ENCODE measurements around the gene PHRF1.

Gene PHRF1

DNA sequence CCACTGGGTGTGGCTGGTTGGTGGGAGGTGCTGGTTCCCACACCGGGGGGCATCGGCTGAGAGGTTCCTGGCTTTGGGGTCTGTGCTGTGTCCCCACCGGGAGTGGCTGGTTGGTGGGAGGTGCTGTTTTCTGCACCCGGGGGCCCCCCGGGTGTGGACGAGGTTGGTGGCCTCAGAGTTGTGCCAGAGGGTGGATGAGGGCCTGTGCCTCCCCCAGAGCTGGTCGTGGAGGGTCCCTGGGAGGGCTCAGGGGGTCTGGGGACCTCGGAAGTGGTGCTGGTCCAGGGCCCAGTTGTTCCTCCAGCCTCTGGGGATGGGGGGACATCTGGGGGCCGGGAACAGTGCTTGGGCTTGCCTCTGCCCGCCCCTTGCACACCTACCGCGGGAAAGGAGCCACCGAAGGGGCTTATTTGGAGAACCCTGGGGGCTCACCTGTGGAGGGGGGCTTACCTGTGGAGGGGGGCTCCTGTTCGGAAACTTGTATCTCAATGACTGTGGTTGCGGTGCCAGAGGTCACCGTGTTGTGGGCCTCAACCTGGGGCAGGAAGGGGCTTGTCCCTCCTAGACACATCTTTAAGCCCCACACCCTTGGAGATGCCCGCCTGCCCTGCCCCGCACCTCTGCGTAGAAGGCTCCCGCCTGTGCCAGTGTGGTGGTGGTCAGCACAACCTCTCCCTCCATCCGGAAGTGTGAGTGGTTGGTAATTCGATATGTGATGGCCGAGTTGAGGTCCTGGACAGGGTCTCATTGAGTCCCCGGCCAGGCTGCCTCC lies 42.8 kb downstream of the PHRF1 start:
- DNase-seq (ENCODE audit: low read depth) = no peak
- no peak overlapping the region for H3K4me3 ChIP-seq (ENCODE audit: low read length)
- TF ChIP-seq, protein P1, sequence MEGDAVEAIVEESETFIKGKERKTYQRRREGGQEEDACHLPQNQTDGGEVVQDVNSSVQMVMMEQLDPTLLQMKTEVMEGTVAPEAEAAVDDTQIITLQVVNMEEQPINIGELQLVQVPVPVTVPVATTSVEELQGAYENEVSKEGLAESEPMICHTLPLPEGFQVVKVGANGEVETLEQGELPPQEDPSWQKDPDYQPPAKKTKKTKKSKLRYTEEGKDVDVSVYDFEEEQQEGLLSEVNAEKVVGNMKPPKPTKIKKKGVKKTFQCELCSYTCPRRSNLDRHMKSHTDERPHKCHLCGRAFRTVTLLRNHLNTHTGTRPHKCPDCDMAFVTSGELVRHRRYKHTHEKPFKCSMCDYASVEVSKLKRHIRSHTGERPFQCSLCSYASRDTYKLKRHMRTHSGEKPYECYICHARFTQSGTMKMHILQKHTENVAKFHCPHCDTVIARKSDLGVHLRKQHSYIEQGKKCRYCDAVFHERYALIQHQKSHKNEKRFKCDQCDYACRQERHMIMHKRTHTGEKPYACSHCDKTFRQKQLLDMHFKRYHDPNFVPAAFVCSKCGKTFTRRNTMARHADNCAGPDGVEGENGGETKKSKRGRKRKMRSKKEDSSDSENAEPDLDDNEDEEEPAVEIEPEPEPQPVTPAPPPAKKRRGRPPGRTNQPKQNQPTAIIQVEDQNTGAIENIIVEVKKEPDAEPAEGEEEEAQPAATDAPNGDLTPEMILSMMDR (conservative IDR thresholded peaks at IDR 0.05; ENCODE audit: low read length) = no peak

DNA sequence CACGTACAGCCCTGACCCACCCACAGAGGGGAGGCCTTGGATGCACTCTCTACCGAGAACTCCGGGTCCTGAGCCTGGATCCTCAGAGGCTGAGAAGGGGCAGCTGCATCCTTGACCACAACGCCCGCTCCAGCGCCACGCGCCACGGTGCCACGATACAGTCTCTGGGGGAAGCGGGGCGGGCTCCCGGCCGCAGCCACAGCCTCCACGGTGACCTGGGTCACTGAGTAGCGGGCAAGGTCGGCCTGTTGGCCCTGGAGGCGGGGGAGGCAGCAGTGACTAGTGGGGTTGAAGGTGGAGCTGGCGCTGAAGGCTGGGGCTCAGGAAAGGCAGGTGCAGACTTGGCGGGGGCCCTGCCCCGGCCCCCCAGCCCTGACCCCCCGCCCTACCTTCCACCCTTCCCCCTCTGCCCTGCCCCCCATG lies 43.4 kb downstream of the PHRF1 start:
- no peak for DNase-seq (ENCODE audit: low read depth)
- TF ChIP-seq, protein P1 (conservative IDR thresholded peaks at IDR 0.05; ENCODE audit: low read length) = no peak
- no peak overlapping the region for H3K4me3 ChIP-seq (ENCODE audit: low read length)

DNA sequence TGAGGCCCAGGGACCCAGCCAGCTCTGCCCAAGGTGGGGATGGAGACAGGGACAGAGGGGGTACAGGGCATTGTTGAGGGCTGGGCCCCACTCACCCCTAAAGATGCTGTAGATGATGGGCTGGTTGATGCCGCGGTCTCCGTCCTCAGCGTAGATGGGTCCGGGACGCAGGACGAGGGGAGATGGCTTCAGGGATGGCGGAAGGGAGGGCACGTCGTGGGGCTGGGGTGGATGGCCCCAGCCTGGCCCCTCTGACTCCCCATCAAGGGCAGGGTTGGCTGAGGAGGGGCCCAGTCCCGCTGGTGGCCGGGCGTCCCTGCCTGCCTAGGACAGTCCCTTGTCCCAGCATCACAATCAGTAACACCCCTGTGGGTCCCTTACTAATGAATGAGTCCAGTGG lies 43.9 kb downstream of the PHRF1 start:
- H3K4me3 ChIP-seq (ENCODE audit: low read length) = no peak overlapping the region
- TF ChIP-seq, protein P1 (conservative IDR thresholded peaks at IDR 0.05; ENCODE audit: low read length) = no peak
- DNase-seq (ENCODE audit: low read depth) = no peak

DNA sequence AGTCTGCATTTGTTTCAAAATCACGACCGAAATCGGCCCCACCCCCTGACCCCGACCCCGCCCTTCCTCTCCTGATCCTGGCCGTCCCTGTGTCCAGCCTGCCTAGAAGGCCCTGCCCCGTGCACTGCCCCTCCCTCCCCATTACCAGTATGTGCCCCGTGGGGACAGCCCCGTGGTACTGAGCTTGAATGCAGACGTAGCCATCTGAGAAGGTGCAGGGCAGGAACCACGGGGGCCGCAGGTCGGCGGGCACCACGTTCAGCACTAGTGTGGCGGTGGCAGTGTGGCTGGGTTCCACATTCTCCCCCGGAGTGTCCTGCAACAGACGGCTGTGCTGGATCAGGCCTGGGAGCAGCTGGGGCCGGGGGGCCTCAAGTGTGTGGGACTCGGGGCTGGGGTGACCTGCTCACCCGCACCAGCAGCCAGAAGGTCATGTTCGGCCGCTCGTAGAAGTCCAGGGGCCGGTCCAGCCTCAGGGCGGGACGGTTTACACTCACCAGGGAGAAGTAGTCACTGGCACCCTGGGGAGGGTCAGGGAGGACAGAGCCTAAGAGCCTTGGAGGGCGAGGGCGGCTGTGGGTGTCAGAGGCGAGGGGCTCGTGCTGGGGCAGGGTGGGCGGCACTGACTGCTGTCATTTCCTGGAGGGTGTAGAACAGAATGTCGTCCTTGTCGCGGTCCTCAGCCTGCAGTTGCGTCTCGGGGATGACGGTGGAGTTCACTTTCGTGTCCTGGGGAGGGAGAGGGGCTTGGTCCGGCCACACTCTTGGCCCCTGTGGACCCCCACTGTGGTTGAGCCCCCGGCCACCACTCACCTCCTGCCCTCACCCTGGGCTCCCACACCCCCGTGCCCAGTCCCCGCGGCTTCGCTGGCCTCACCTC lies 44.9 kb downstream of the PHRF1 start:
- TF ChIP-seq, protein P1 (conservative IDR thresholded peaks at IDR 0.05; ENCODE audit: low read length) = no peak
- no peak overlapping the region for H3K4me3 ChIP-seq (ENCODE audit: low read length)
- DNase-seq (ENCODE audit: low read depth) = no peak

DNA sequence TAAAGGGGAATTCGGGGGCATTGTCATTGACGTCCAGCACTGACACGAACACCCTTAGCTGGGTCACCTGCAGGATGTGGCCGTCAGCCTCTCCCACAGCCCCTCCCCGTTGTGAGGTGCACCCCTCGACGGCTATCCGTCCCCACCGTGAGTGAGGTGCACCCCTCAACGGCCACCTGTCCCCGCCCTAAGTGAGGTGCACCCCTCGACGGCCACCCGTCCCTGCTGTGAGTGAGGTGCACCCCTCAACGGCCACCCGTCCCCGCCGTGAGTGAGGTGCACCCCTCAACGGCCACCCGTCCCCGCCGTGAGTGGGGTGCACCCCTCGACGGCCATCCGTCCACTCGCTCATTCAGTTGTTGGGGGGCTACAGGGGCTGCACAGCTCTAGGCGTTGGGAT lies 45.6 kb downstream of the PHRF1 start:
- H3K4me3 ChIP-seq (ENCODE audit: low read length) = no peak overlapping the region
- no peak for DNase-seq (ENCODE audit: low read depth)
- TF ChIP-seq, protein P1 (conservative IDR thresholded peaks at IDR 0.05; ENCODE audit: low read length) = no peak

DNA sequence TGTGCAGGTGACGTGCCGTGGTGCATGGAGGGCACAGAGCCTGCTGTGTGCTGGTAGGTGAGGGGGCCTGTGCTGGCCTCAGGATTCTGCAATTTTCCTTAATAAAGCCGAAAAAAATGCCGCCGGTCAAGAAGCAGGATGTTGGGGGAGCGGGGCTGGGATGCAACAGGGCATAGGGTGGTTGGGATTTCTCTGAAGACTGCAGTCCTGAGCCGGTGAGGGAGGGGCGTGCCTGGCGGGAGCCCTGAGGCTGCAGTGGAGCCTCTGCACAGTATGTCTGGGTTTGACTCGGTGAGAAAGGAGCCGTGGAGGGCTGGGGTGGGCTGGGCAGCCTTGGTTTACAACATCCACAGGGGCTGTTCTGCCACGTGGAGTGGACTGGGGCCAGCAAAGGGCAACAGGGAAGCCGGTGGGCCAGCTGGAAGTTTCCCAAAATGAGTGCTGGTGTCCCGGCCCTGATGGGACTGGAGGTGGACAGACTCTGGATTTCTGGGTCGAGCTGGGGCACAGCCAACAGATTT lies 47.1 kb downstream of the PHRF1 start:
- TF ChIP-seq, protein P1 (conservative IDR thresholded peaks at IDR 0.05; ENCODE audit: low read length) = no peak
- DNase-seq (ENCODE audit: low read depth) = no peak
- H3K4me3 ChIP-seq (ENCODE audit: low read length) = no peak overlapping the region
